GM12892 (cell line): ENCODE results near the gene HNRNPA1.
"Not testable (repeated sequence)": the region's sequence is repeated elsewhere in the genome, so short reads cannot be mapped to it uniquely, and the experiment has no call there.

Source experiments
- DNase-seq: peaks from one replicate; pipeline ENCODE4 v3.0.0; 2011; ENCODE audit not compliant: insufficient read length
- FAIRE-seq: peaks from 2 replicates; lab custom pipeline; 2011; peaks lifted over from hg19 to GRCh38; lab: Jason Lieb, UNC
- POLR2A ChIP-seq: IDR thresholded peaks from 2 replicates; pipeline ENCODE4 v1.6.1; 2011; ENCODE audit warnings: low read depth, low read length, control low read depth
- POLR2AphosphoS5 ChIP-seq: IDR thresholded peaks from 2 replicates; pipeline ENCODE4 v1.6.1; 2011; ENCODE audit warnings: low read depth, low read length, control low read depth
- TAF1 ChIP-seq: IDR thresholded peaks from 2 replicates; pipeline ENCODE4 v1.6.1; 2011; ENCODE audit warnings: low read depth, mild to moderate bottlenecking, control low read depth, low read length, borderline replicate concordance

HNRNPA1 gene

GRCh38 chr12:54306925-54307741 is 26.6 kb downstream of the HNRNPA1 start:
- DNase-seq (no peak), FAIRE-seq (no peak)
- TF ChIP-seq TAF1 (no peak), POLR2AphosphoS5 (no peak), POLR2A (no peak)

- FAIRE-seq, result no peak
- no peak for TF ChIP-seq POLR2A
- no peak for TF ChIP-seq TAF1
- no peak for TF ChIP-seq POLR2AphosphoS5
- no peak for DNase-seq
Observed at GRCh38 chr12:54311051-54311450, 30.5 kb downstream of the HNRNPA1 start.

- not testable (repeated sequence) for FAIRE-seq, DNase-seq
Observed at GRCh38 chr12:54312309-54312708, 31.8 kb downstream of the HNRNPA1 start.

GRCh38 chr12:54321363-54321762 is 40.8 kb downstream of the HNRNPA1 start:
- no peak for DNase-seq
- no peak for FAIRE-seq
- TF ChIP-seq POLR2A (no peak), POLR2AphosphoS5 (no peak), TAF1 (no peak)

- peak; percentile 85 for DNase-seq
- peak; percentile 89 for FAIRE-seq
- TF ChIP-seq POLR2A (peak; percentile 87), TAF1 (peak; percentile 91), POLR2AphosphoS5 (peak; percentile 80; the same call in 1 of the 2 replicates)
Observed at GRCh38 chr12:54324617-54325441, 44.3 kb downstream of the HNRNPA1 start, which contains the start of gene COPZ1. Gene COPZ1, plus strand, starts transcription at chr12:54325131. Its CDS starts 33 bp downstream, at chr12:54325164.

GRCh38 chr12:54325442-54326109 is 45.0 kb downstream of the HNRNPA1 start:
- not testable (repeated sequence) for FAIRE-seq, DNase-seq

GRCh38 chr12:54328595-54329337 is 48.2 kb downstream of the HNRNPA1 start:
- FAIRE-seq (no peak), DNase-seq (no peak)
- TF ChIP-seq POLR2A (no peak), POLR2AphosphoS5 (no peak), TAF1 (no peak)

- TF ChIP-seq POLR2AphosphoS5, result no peak
- TF ChIP-seq POLR2A, result no peak
- no peak for TF ChIP-seq TAF1
- FAIRE-seq, result no peak
- no peak for DNase-seq
Observed at GRCh38 chr12:54329759-54330158, 49.2 kb downstream of the HNRNPA1 start.

GRCh38 chr12:54330442-54330841 is 49.9 kb downstream of the HNRNPA1 start:
- no peak for TF ChIP-seq POLR2A
- no peak for TF ChIP-seq TAF1
- TF ChIP-seq POLR2AphosphoS5, result no peak
- DNase-seq, result no peak
- FAIRE-seq, result no peak

GRCh38 chr12:54331461-54331860 is 50.9 kb downstream of the HNRNPA1 start:
- DNase-seq (no peak), FAIRE-seq (no peak)
- TF ChIP-seq POLR2A (no peak), TAF1 (no peak), POLR2AphosphoS5 (no peak)

- no peak for DNase-seq
- no peak for TF ChIP-seq TAF1
- no peak for TF ChIP-seq POLR2AphosphoS5
- no peak for TF ChIP-seq POLR2A
- FAIRE-seq, result no peak
Observed at GRCh38 chr12:54333420-54334034, 53.0 kb downstream of the HNRNPA1 start.
